Testis (tissue), 2 donors: ENCODE measurements around the gene CPXM2.

Source experiments
- POLR2A ChIP-seq: fragments of 450-650 bp; IDR thresholded peaks from one replicate; pipeline ENCODE4 v1.6.1; 2017; ENCODE audit warnings: antibody characterized with exemption, mild to moderate bottlenecking, moderate library complexity
- TF ChIP-seq, protein P1 (sequence below), 3 experiments: fragments of 450-650 bp in 2 of 3; fragments of 200-600 bp in 1 of 3; sonication (generic) in 1 of 3; IDR thresholded peaks; one replicate each; pipeline ENCODE4 v1.5.1; 2016 to 2019; ENCODE audit warnings: antibody characterized with exemption in 3 of 3, mild to moderate bottlenecking in 2 of 3, moderate library complexity in 1 of 3

DNA sequence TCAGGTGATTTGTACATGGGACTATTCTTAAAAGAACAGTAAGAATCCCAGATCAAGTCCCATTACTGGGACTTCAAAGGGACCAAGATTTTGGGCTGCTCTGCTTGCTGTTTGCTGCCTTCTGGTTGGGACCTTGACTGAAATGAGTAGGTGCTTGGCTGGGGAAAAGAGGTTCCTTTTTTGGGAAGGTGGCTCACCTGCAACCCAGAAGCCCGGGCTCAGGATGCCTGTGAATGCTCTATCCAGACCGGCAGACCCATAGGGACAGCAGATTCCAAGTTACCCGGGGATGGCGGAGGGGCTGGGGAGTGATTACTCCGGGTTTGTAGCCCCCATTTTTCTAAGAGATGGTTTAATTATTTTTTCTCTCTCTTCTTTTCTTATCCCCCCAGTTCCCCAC lies 104.0 kb downstream of the CPXM2 start:
- TF ChIP-seq POLR2A = no peak
- TF ChIP-seq, protein P1, sequence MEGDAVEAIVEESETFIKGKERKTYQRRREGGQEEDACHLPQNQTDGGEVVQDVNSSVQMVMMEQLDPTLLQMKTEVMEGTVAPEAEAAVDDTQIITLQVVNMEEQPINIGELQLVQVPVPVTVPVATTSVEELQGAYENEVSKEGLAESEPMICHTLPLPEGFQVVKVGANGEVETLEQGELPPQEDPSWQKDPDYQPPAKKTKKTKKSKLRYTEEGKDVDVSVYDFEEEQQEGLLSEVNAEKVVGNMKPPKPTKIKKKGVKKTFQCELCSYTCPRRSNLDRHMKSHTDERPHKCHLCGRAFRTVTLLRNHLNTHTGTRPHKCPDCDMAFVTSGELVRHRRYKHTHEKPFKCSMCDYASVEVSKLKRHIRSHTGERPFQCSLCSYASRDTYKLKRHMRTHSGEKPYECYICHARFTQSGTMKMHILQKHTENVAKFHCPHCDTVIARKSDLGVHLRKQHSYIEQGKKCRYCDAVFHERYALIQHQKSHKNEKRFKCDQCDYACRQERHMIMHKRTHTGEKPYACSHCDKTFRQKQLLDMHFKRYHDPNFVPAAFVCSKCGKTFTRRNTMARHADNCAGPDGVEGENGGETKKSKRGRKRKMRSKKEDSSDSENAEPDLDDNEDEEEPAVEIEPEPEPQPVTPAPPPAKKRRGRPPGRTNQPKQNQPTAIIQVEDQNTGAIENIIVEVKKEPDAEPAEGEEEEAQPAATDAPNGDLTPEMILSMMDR (IDR thresholded peaks at IDR 0.05) = no peak
